Activated B cell treated with CpG ODN at 0.5 μM for 24 hours (primary cell): ENCODE results near the gene FNBP1. TPM values are rescaled to one million over a fixed set of nuclear protein-coding genes. Genes with fewer than 3 reads are reported as not detected.
"Not testable (repeated sequence)": the region's sequence is repeated elsewhere in the genome, so short reads cannot be mapped to it uniquely, and the experiment has no call there.

ENCODE experiments used
- ATAC-seq: fragments of 200-7000 bp; cut with Tn5 transposase; one replicate; pipeline ENCODE4 v1.10.0; 2021; ENCODE audit warnings: low read depth, mild to moderate bottlenecking, moderate library complexity
- CTCF ChIA-PET: fragments of 350-600 bp; sonication (Branson Sonifier 250); formaldehyde crosslinking; loops from one replicate; lab custom pipeline; 2021; ENCODE audit warnings: antibody characterized with exemption; lab: Charles Lee
- POLR2A ChIA-PET: fragments of 350-600 bp; sonication (Branson Sonifier 250); formaldehyde crosslinking; loops from one replicate; lab custom pipeline; 2021; ENCODE audit warnings: antibody characterized with exemption; lab: Charles Lee
- DNase-seq: peaks from one replicate; pipeline ENCODE4 v3.0.0; 2022
- H3K27ac Mint-ChIP-seq: one replicate; pipeline ENCODE4 v1.8.0; 2020; ENCODE audit warnings: mixed read lengths
- H3K27me3 Mint-ChIP-seq: one replicate; pipeline ENCODE4 v1.8.0; 2021; ENCODE audit warnings: mixed read lengths
- H3K36me3 Mint-ChIP-seq: one replicate; pipeline ENCODE4 v1.8.0; 2021; ENCODE audit warnings: low read depth, mixed read lengths
- H3K4me1 Mint-ChIP-seq: one replicate; pipeline ENCODE4 v1.8.0; 2021; ENCODE audit warnings: mixed read lengths
- H3K4me3 Mint-ChIP-seq: one replicate; pipeline ENCODE4 v1.8.0; 2020; ENCODE audit warnings: mild to moderate bottlenecking, mixed read lengths
- H3K9me3 Mint-ChIP-seq: one replicate; pipeline ENCODE4 v1.8.0; 2020; ENCODE audit warnings: mixed read lengths
- CTCF ChIP-seq: fragments of 200-600 bp; IDR thresholded peaks from one replicate; pipeline ENCODE4 v1.8.0; 2022; ENCODE audit warnings: antibody characterized with exemption, mild to moderate bottlenecking
- intact Hi-C: fragments of 100-400 bp; cut with micrococcal nuclease; formaldehyde crosslinking; loops from one replicate; pipeline ENCODE4 v1.15.1; 2024
- total RNA-seq: library from RNA; stranded (reverse); gene quantifications from 2 replicates; pipeline ENCODE4 v1.2.3, GENCODE V29; 2022

Gene FNBP1
- total RNA-seq, 1 donor from 2014 or later: 501 TPM

GRCh38 chr9:129895376-129896268 is 147.4 kb downstream of the FNBP1 start:
- Mint-ChIP-seq H3K27me3 (no peaks in the 10 kb centered on the region), H3K27ac (peak overlapping the region; percentile 69), H3K9me3 (no peaks in the 10 kb centered on the region), H3K4me1 (peaks cover 85% of the 10 kb centered on the region), H3K4me3 (no peak overlapping the region), H3K36me3 (peaks cover 85% of the 10 kb centered on the region)
- ATAC-seq: no peak
- ChIA-PET CTCF (no interaction called here), POLR2A (interaction anchor here (1.3 to 2.2 kb wide), 2 partner anchors 27 to 158 kb away, joined by 3 to 8 read pairs; partner anchors contain the start of gene GPR107)
- no peak for DNase-seq
- no peak for TF ChIP-seq CTCF
- intact Hi-C loops: no loop called here

- ChIA-PET CTCF (no interaction called here), POLR2A (interaction anchor here (0.7 to 2.2 kb wide), 6 partner anchors 8 to 159 kb away, joined by 3 to 8 read pairs (median 4); partner anchors contain the start of gene GPR107)
- peak overlapping the region; percentile 77 for H3K27ac Mint-ChIP-seq
- H3K4me1 Mint-ChIP-seq: peaks cover 86% of the 10 kb centered on the region
- DNase-seq (no peak), ATAC-seq (peak; percentile 35)
- H3K36me3 Mint-ChIP-seq: peaks cover 83% of the 10 kb centered on the region
- no peak overlapping the region for H3K4me3 Mint-ChIP-seq
- H3K27me3 Mint-ChIP-seq: no peaks in the 10 kb centered on the region
- no peaks in the 10 kb centered on the region for H3K9me3 Mint-ChIP-seq
- intact Hi-C loops: no loop called here
- no peak for TF ChIP-seq CTCF
These were observed 148.7 kb downstream of the FNBP1 start for GRCh38 chr9:129894120-129894823.

- peaks cover 94% of the 10 kb centered on the region for H3K4me1 Mint-ChIP-seq
- H3K36me3 Mint-ChIP-seq: peaks cover 75% of the 10 kb centered on the region
- no peaks in the 10 kb centered on the region for H3K9me3 Mint-ChIP-seq
- DNase-seq (no peak), ATAC-seq (no peak)
- TF ChIP-seq CTCF: no peak
- H3K4me3 Mint-ChIP-seq: peak overlapping the region; percentile 59
- CTCF ChIA-PET: no interaction called here
- no peaks in the 10 kb centered on the region for H3K27me3 Mint-ChIP-seq
- intact Hi-C loops: no loop called here
- POLR2A ChIA-PET: interaction anchor here (0.7 to 8.6 kb wide), 3 partner anchors 9 to 149 kb away, joined by 3 to 109 read pairs (median 4); partner anchors contain the start of gene FNBP1
- H3K27ac Mint-ChIP-seq: peak overlapping the region; percentile 98
These were observed 151.4 kb downstream of the FNBP1 start for GRCh38 chr9:129891569-129891968.

GRCh38 chr9:129890718-129891299 is 152.2 kb downstream of the FNBP1 start:
- Mint-ChIP-seq H3K4me3 (peak overlapping the region; percentile 82), H3K36me3 (peaks cover 68% of the 10 kb centered on the region), H3K4me1 (peaks cover 94% of the 10 kb centered on the region), H3K27ac (peak overlapping the region; percentile 98)
- H3K27me3 Mint-ChIP-seq, ATAC-seq, H3K9me3 Mint-ChIP-seq, CTCF ChIA-PET, DNase-seq, intact Hi-C loops: not testable (repeated sequence)
- POLR2A ChIA-PET: interaction anchor here (0.5 to 8.6 kb wide), 5 partner anchors 11 to 150 kb away, joined by 3 to 109 read pairs (median 26); partner anchors contain the start of gene FNBP1

GRCh38 chr9:129889941-129890717 is 152.9 kb downstream of the FNBP1 start:
- peak overlapping the region; percentile 82 for H3K4me3 Mint-ChIP-seq
- H3K9me3 Mint-ChIP-seq: no peaks in the 10 kb centered on the region
- intact Hi-C loops: loop anchor here (5.0 to 10.0 kb wide), 2 partner anchors 42 to 465 kb away; no protein-coding TSS in a partner anchor
- ChIA-PET CTCF (no interaction called here), POLR2A (interaction anchor here (0.7 to 8.6 kb wide), 12 partner anchors 7 to 1505 kb away, joined by 3 to 109 read pairs (median 8); partner anchors contain the start of gene FNBP1)
- H3K27me3 Mint-ChIP-seq: no peaks in the 10 kb centered on the region
- ATAC-seq (no peak), DNase-seq (no peak)
- H3K36me3 Mint-ChIP-seq: peaks cover 61% of the 10 kb centered on the region
- H3K27ac Mint-ChIP-seq: peak overlapping the region; percentile 98
- TF ChIP-seq CTCF: no peak
- peaks cover 95% of the 10 kb centered on the region for H3K4me1 Mint-ChIP-seq
